GM10266 (cell line): ENCODE measurements around the gene ANKRD13B.

Experiments used
- DNase-seq: peaks from one replicate; pipeline ENCODE4 v3.0.0; 2012; ENCODE audit errors: extremely low spot score
- TF ChIP-seq, protein P1 (sequence below): IDR thresholded peaks from 2 replicates; pipeline ENCODE4 v1.5.1; 2012; ENCODE audit warnings: mild to moderate bottlenecking, low read depth; ENCODE audit not compliant: control insufficient read depth, insufficient read depth; ENCODE audit errors: missing control alignments

ANKRD13B gene

DNA sequence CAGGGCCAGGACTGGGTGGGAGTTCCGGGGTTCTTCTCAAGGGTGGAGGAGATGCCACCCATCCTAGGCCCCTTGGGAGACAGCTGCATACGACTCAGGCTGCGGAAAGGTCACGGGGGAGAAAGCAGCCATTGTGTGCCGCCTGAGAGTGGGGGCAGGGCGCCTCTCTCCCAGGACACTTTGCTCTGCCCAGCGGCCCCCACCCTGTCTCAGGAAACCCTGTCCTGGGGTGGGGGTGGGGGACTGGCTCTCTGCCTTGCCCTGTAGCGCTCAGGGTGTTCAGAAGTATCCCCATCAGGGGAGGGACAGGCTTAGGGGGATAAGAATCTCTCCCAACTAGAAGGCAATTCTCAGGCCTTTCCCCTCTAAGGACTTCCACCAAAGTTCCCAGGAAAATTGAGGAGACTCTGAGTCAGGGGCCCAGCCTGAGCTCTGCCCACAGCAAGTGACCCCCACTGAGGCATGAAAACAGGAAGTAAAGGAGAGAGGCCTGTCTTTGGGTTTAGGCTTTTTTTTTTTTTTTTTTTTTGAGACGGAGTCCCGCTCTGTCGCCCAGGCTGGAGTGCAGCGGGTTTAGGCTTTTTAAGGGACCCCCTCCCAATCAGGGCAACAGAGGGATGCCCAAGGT lies 8.4 kb upstream of the ANKRD13B start:
- TF ChIP-seq, protein P1, sequence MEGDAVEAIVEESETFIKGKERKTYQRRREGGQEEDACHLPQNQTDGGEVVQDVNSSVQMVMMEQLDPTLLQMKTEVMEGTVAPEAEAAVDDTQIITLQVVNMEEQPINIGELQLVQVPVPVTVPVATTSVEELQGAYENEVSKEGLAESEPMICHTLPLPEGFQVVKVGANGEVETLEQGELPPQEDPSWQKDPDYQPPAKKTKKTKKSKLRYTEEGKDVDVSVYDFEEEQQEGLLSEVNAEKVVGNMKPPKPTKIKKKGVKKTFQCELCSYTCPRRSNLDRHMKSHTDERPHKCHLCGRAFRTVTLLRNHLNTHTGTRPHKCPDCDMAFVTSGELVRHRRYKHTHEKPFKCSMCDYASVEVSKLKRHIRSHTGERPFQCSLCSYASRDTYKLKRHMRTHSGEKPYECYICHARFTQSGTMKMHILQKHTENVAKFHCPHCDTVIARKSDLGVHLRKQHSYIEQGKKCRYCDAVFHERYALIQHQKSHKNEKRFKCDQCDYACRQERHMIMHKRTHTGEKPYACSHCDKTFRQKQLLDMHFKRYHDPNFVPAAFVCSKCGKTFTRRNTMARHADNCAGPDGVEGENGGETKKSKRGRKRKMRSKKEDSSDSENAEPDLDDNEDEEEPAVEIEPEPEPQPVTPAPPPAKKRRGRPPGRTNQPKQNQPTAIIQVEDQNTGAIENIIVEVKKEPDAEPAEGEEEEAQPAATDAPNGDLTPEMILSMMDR: no peak
- no peak for DNase-seq

DNA sequence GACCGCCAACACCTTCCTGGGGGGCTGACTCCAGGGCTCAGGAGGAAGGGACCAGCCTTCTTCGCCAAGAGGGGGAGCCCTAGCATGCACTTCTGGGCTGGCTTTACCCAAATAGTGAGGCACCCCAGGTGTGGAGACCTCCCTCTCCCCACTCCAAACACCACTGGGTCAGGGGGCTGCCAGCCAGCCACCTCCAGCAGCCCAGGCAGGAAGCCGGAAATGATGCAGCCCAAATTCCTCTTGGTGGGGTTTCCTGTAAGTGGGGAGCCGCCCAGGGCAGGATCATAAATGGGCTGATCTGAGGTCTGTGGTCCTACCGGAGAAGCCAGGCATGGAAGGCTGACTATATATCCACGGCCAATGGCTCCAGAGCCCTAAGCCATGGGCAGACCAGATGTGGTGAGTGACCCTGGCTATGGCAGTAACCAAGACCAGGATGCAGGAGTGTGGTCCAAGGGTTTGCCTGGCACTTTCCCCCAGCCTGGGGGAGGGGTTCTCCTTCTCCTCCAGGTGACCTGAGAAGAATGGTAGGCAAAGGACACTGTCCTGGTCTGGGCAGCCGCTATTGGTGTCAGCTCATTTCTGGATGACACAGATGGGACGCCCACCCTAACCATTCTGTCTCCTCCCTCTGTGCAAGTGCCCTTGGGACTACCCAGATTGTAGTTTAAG lies 7.7 kb upstream of the ANKRD13B start:
- DNase-seq: peak; percentile 66
- TF ChIP-seq, protein P1: peak; percentile 61

DNA sequence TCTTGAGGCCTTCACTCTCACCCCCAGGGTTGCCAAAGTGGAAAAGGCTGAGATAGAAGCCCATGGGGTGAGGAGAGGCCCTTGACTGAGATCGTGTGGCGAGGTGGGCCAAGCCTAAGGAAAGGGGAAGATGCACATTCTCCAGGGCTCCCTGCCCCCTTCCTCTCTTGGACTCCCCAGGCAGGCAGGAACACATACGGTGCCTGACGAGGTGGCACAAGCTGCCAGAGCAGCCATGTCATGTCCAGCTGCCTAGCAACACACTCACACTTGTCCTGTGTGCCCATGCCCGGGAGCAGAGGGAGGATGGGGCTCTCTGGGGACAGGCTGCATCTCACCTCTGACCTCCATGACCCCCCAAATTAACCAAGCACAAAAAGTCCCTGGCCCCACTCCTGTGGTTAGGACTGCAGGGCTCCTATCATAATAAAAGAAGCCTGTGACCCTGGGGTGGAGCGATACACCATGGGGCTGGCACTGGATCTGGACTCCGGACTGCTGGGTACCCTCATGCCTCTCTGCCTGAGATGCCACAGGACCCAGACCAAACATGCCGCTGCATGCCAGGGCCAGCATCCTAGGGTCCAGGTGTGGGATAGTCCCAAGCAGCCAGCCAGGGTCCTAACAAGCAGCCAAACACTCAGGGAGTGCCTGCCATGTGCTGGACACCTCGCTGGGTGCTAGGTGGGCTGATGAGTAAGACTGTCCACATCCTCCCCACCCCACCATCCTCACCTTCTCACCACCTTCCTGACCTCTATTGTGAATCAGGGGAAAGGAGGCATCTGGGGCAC lies 6.1 kb upstream of the ANKRD13B start:
- TF ChIP-seq, protein P1: no peak
- DNase-seq: no peak

DNA sequence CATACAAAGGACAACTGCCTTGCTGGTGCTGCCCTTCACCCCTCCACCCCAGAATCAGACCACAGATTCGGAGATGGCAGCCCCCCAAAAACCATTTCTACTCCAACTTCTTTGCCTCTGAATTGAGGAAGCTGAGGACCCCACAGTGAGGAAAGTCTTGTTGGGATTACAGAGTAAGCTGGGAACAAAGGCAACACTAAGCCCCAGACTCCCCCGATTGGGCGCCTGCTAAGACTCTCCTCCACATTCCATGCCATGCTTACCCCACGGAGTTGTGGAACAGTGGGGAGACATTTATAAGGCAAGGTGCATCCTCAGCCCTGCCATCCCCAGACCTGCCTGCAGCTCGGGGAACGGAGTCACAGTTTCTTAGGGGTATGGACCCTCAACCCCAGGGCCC lies 5.3 kb upstream of the ANKRD13B start:
- no peak for DNase-seq
- TF ChIP-seq, protein P1: no peak

DNA sequence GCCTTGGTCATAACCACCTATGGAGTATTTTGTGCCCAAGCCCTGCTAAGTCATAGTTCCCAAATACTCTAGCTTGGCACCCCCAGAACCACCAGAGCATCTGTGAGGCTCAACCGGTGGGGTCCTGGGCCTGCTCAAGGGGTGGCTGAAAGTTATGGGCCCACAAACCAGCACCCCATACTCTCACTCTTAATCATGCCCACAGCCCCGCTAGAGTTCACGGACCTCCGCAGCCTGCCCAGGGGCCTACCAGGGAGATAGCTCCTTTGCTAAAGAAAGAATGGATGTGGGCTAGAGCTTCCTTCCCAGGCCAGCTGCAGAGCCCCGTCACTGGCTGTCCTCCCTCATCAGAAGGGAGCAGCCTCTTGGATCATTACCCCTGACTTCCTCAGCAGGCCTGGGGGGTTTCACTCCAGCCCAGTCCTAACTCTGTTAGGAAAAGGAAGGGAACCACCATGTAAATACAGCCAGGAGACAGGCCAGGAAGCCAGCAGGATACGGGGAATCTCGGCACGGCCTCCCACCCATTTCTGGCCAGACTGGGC lies 4.8 kb upstream of the ANKRD13B start:
- TF ChIP-seq, protein P1: no peak
- no peak for DNase-seq

DNA sequence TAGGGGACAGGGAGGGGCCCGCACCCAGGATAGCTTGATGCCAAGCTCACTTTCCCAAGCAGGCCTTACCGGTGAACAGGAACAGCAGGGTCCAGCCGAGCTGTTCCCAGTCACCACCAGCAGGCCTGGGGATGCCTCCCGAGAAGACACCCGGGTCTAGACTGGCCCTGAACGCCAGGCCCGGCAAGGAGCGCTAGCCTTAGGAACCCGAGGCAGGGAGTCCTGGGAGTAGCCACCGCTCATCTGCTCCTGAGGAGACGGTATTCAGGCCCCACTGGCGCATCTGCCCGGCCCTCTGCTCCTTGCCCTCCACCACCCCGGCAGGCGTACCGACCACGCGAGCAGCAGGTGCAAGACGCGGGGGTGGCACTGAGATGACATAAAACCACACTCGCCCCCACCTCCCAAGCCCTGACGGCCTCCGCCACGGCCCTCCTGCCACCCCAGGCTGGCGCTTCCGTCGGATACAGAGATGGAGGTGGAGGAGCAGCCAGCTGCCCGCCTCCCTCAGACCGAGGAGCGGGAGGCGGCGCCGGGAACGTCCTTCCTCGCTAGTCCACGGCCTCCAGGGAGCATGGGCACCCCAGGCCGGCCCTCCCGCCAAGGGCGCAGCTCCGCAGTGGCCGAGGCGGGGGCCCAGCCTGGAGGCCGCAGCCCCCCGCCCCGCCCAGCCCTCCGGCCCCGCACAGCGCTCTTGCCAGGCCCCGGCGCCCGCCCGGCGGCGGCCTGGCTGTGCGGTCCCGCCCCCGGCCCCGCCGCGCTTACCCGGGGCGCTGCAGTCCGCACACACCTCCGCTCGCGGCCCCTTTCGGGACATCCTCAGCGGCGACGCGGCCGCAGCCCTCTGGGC lies 4.1 kb upstream of the ANKRD13B start:
- TF ChIP-seq, protein P1: no peak
- DNase-seq: peak; percentile 49
